Lung (tissue), 12 donors: Measurements from ENCODE around the gene NSUN7. TPM values are rescaled to one million over a fixed set of nuclear protein-coding genes. Genes with fewer than 3 reads are reported as not detected.

Experiments used
- ATAC-seq: fragments of 200-7000 bp; cut with Tn5 transposase; one replicate; pipeline ENCODE4 v1.9.1; 2020; ENCODE audit warnings: moderate number of reproducible peaks; ENCODE audit not compliant: insufficient read depth, low FRiP score
- DNase-seq, 3 donors: peaks; one replicate each; pipeline ENCODE4 v3.0.0-alpha.2; 2013 to 2017
- H3K27ac ChIP-seq, 2 donors: one replicate each; pipeline ENCODE4 v1.5.1; 2013; ENCODE audit warnings: mild to moderate bottlenecking in 2 of 2, moderate library complexity in 2 of 2, control low read depth in 1 of 2, inconsistent platforms in 1 of 2, low read depth in 1 of 2, low read length in 1 of 2
- H3K27me3 ChIP-seq, 3 donors: one replicate each; pipeline ENCODE4 v1.5.1; 2013; ENCODE audit warnings: low read length in 2 of 3; ENCODE audit not compliant: control insufficient read depth in 3 of 3, insufficient read depth in 3 of 3
- H3K36me3 ChIP-seq, 4 donors: one replicate each; pipeline ENCODE4 v1.5.1; 2013; ENCODE audit warnings: low read length in 4 of 4, mild to moderate bottlenecking in 1 of 4, moderate library complexity in 1 of 4; ENCODE audit not compliant: control insufficient read depth in 4 of 4, insufficient read depth in 4 of 4
- H3K4me1 ChIP-seq, 5 donors: one replicate each; pipeline ENCODE4 v1.5.1; 2013; ENCODE audit warnings: low read length in 5 of 5, mild to moderate bottlenecking in 2 of 5, moderate library complexity in 1 of 5; ENCODE audit not compliant: control insufficient read depth in 5 of 5, insufficient read depth in 5 of 5
- H3K4me3 ChIP-seq: one replicate; pipeline ENCODE4 v1.5.1; 2013; ENCODE audit warnings: mild to moderate bottlenecking, control low read depth, moderate library complexity
- H3K9ac ChIP-seq, 2 donors: one replicate each; pipeline ENCODE4 v1.5.1; 2013; ENCODE audit warnings: low read length in 2 of 2, control low read depth in 1 of 2; ENCODE audit not compliant: insufficient read depth in 1 of 2
- H3K9me3 ChIP-seq, 4 donors: one replicate each; pipeline ENCODE4 v1.5.1; 2013; ENCODE audit warnings: low read length in 3 of 4, mild to moderate bottlenecking in 1 of 4, moderate library complexity in 1 of 4; ENCODE audit not compliant: control insufficient read depth in 4 of 4, insufficient read depth in 3 of 4
- WGBS, 2 donors: extraction: QIAGEN DNeasy Blood & Tissue Kit; methylation state at CpG; one replicate each; pipeline ENCODE4 v1.1.7; 2013; 5-methylcytosine and 5-hydroxymethylcytosine counted together
- polyA plus RNA-seq, 2 donors: library from polyadenylated mRNA; stranded (reverse); fragments of 200-250 nt; gene quantifications; one replicate each; pipeline ENCODE4 v1.2.1, GENCODE V29; 2013
- total RNA-seq, 2 donors: library from RNA; depleted of rRNA in 1 of 2; stranded (reverse); fragments of >200 nt in 1 of 2; gene quantifications; one replicate each; pipeline ENCODE4 v1.2.1, GENCODE V29; 2014 to 2021
- TF ChIP-seq, protein P1 (sequence below): IDR thresholded peaks from 2 replicates; pipeline ENCODE4 v1.5.1; 2012; ENCODE audit warnings: mild to moderate bottlenecking; ENCODE audit errors: control extremely low read depth, extremely low read depth
- donor health status: control.
- donor health status: control.
- donor health status: Bipolar disorder and iron deficiency.
- donor health status: healthy.
- donor health status: DM: yes; HTN: yes; CAD: no.

NSUN7 gene
- total and polyA plus RNA-seq, 4 donors: 6.5 to 20.5 (median 11.2) TPM

DNA sequence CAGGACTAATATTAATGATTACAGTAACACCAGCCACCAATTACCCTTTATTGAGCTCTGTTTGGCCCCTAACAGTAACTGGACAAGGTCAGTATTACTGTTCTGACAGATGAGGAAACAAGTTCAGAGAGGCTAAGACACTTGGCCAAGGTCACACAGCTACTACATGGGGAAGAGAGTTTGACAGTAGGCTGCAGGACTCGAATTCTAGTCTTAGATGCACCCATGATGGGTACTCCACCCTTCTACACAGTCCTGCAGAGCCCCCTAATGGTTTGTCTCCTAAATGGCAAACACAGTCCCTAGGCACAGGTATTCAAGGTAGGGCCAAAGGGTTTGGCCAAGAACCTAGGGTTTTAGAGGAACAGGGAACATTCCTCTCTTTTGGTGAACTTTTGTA lies 93.9 kb downstream of the NSUN7 start:
- H3K9ac ChIP-seq: no peak overlapping the region
- H3K4me1 ChIP-seq: peaks cover 0 to 8% (median 2%) of the 10 kb centered on the region in 5 donors
- TF ChIP-seq, protein P1, sequence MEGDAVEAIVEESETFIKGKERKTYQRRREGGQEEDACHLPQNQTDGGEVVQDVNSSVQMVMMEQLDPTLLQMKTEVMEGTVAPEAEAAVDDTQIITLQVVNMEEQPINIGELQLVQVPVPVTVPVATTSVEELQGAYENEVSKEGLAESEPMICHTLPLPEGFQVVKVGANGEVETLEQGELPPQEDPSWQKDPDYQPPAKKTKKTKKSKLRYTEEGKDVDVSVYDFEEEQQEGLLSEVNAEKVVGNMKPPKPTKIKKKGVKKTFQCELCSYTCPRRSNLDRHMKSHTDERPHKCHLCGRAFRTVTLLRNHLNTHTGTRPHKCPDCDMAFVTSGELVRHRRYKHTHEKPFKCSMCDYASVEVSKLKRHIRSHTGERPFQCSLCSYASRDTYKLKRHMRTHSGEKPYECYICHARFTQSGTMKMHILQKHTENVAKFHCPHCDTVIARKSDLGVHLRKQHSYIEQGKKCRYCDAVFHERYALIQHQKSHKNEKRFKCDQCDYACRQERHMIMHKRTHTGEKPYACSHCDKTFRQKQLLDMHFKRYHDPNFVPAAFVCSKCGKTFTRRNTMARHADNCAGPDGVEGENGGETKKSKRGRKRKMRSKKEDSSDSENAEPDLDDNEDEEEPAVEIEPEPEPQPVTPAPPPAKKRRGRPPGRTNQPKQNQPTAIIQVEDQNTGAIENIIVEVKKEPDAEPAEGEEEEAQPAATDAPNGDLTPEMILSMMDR: no peak
- no peak overlapping the region for H3K27ac ChIP-seq
- H3K27me3 ChIP-seq: no peaks in the 10 kb centered on the region
- peaks cover 0 to 4% (median 0%) of the 10 kb centered on the region in 4 donors for H3K36me3 ChIP-seq
- DNase-seq: no peak
- 81 to 86% methylated on average over 1 of the region's 1 CpG for WGBS, 2 donors
- no peak overlapping the region for H3K4me3 ChIP-seq
- ATAC-seq: no peak
- no peaks in the 10 kb centered on the region for H3K9me3 ChIP-seq

DNA sequence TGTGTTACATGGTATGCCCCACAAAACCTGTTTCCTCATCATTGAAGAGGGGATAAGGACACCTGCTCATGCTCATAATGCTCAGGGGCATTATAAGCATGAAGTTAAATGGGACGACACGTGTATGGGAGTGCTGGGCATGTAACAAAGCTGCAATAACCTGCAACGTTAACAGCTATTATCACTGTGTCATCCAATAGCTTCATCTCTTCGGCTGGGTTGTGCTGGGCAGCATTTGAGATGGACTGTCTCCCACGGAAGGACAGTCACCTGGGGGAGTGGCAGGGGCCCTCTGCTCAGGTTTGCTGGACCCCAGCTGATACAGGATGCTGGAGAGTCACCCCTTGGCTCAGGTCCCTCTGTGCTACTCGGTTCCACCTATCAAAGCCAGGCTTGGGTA lies 94.5 kb downstream of the NSUN7 start:
- no peak for ATAC-seq
- peaks cover 0 to 8% (median 2%) of the 10 kb centered on the region in 5 donors for H3K4me1 ChIP-seq
- H3K4me3 ChIP-seq: no peak overlapping the region
- WGBS, 2 donors: 89 to 95% methylated on average over 6 of the region's 6 CpGs
- H3K36me3 ChIP-seq: peaks cover 0 to 4% (median 0%) of the 10 kb centered on the region in 4 donors
- H3K27me3 ChIP-seq: no peaks in the 10 kb centered on the region
- no peak for DNase-seq
- H3K9me3 ChIP-seq: no peaks in the 10 kb centered on the region
- TF ChIP-seq, protein P1: no peak
- H3K27ac ChIP-seq: no peak overlapping the region
- no peak overlapping the region for H3K9ac ChIP-seq

DNA sequence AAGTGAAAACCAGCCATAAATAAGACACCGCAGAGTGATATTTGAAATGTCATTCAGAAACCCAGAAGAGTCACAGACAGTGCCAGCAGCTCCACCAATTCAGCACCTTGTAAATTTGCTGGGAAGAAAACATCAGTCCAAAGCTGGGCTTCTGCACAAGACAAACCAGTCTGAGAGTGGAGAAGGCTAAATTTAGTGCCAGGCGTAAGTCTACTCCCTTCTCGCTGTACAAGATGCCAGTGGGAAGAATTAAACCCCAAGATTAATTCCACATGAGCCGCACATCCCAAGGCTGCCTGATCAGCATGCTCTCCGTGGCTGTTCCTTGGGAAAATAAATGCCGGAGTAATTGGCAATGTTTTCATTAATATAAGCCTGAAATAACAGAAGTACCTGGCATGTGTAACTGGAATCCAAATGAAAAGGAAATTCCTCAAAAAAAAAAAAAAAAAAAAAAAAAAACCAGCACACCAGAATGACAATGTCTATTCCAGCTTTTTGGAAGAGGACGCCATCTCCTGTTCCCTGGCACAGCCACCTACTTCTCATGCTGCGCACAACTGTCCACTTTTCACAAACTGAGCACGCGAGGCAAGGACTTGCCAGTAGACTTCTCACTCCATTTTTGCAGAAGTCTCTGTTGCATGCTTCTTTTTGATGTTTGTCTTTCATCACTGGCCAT lies 95.5 kb downstream of the NSUN7 start:
- ATAC-seq (no peak), DNase-seq (no peak)
- H3K9ac ChIP-seq: no peak overlapping the region
- no peak overlapping the region for H3K27ac ChIP-seq
- WGBS, 2 donors: 90 to 93% methylated on average over 10 of the region's 10 CpGs
- no peak overlapping the region for H3K4me3 ChIP-seq
- H3K36me3 ChIP-seq: peaks cover 0 to 4% (median 0%) of the 10 kb centered on the region in 4 donors
- TF ChIP-seq, protein P1: no peak
- no peaks in the 10 kb centered on the region for H3K9me3 ChIP-seq
- H3K27me3 ChIP-seq: no peaks in the 10 kb centered on the region
- H3K4me1 ChIP-seq: peaks cover 0 to 8% (median 2%) of the 10 kb centered on the region in 5 donors
